Cardiac muscle cell (in vitro differentiated cells and primary cell): ENCODE measurements around the gene TRIM44. TPM values are rescaled to one million over a fixed set of nuclear protein-coding genes. Genes with fewer than 3 reads are reported as not detected.

Source experiments
- DNase-seq, 2 donors: peaks; one replicate each; pipeline versions ENCODE4 v3.0.0 to v3.0.0-alpha.2; 2010 to 2017; ENCODE audit warnings: low read depth in 1 of 2, low spot score in 1 of 2
- H3K27ac ChIP-seq: fragments of 200-600 bp; sonication (generic); 2 replicates; pipeline ENCODE4 v1.5.1; 2016
- H3K27me3 ChIP-seq: fragments of 200-600 bp; sonication (generic); 2 replicates; pipeline ENCODE4 v1.6.0; 2016; ENCODE audit warnings: control low read depth
- H3K36me3 ChIP-seq: fragments of 200-600 bp; sonication (generic); 2 replicates; pipeline ENCODE4 v1.5.1; 2016; ENCODE audit warnings: control low read depth
- H3K4me1 ChIP-seq: fragments of 200-600 bp; sonication (generic); 2 replicates; pipeline ENCODE4 v1.8.1; 2017; ENCODE audit warnings: low read depth, mild to moderate bottlenecking, mixed run types
- H3K4me3 ChIP-seq: fragments of 200-600 bp; sonication (generic); 2 replicates; pipeline ENCODE4 v1.5.1; 2016; ENCODE audit warnings: mild to moderate bottlenecking
- H3K9me3 ChIP-seq: fragments of 200-600 bp; sonication (generic); 2 replicates; pipeline ENCODE4 v1.5.1; 2017; ENCODE audit warnings: low read depth, mild to moderate bottlenecking, control low read depth
- CTCF ChIP-seq: IDR thresholded peaks from 2 replicates; pipeline ENCODE4 v1.5.1; 2012; ENCODE audit warnings: low read depth, mild to moderate bottlenecking, low read length
- polyA plus RNA-seq: library from polyadenylated mRNA; unstranded; fragments of >200 nt; fragmentation: Nextera tagmentation; extraction: Ambion mirVana; gene quantifications from 2 replicates; pipeline ENCODE4 v1.2.1, GENCODE V29; 2016
- total RNA-seq: library from RNA; depleted of rRNA; stranded (reverse); fragments of >200 nt; gene quantifications from 2 replicates; pipeline ENCODE4 v1.2.3, GENCODE V29; 2016

Gene TRIM44
- total and polyA plus RNA-seq, 2 experiments from 2014 or later = 19.2 to 45.7 TPM

- TF ChIP-seq CTCF = no peak
- no peaks in the 10 kb centered on the region for H3K9me3 ChIP-seq
- H3K27ac ChIP-seq = no peak overlapping the region
- H3K4me3 ChIP-seq = no peak overlapping the region
- H3K36me3 ChIP-seq = peaks cover 4% of the 10 kb centered on the region
- no peaks in the 10 kb centered on the region for H3K27me3 ChIP-seq
- no peaks in the 10 kb centered on the region for H3K4me1 ChIP-seq
- no peak for DNase-seq
These were observed 60.9 kb downstream of the TRIM44 start for GRCh38 chr11:35723493-35723892.

GRCh38 chr11:35723913-35724312 lies 61.3 kb downstream of the TRIM44 start:
- Histone ChIP-seq H3K27me3 (no peaks in the 10 kb centered on the region), H3K4me1 (no peaks in the 10 kb centered on the region), H3K27ac (no peak overlapping the region), H3K36me3 (peaks cover 4% of the 10 kb centered on the region), H3K9me3 (no peaks in the 10 kb centered on the region), H3K4me3 (no peak overlapping the region)
- peak in 1 of 2 donors; percentile 23 for DNase-seq
- no peak for TF ChIP-seq CTCF

GRCh38 chr11:35725885-35726284 lies 63.3 kb downstream of the TRIM44 start:
- no peak for TF ChIP-seq CTCF
- no peaks in the 10 kb centered on the region for H3K27me3 ChIP-seq
- peak in 1 of 2 donors; percentile 54 for DNase-seq

GRCh38 chr11:35727140-35727539 lies 64.6 kb downstream of the TRIM44 start:
- H3K27ac ChIP-seq = no peak overlapping the region
- no peaks in the 10 kb centered on the region for H3K9me3 ChIP-seq
- DNase-seq = no peak
- no peak overlapping the region for H3K4me3 ChIP-seq
- TF ChIP-seq CTCF = no peak
- H3K36me3 ChIP-seq = peaks cover 4% of the 10 kb centered on the region
- no peaks in the 10 kb centered on the region for H3K27me3 ChIP-seq
- no peaks in the 10 kb centered on the region for H3K4me1 ChIP-seq

More at GRCh38 chr11:35725885-35726284, 63.3 kb downstream of the TRIM44 start:
- H3K4me1 ChIP-seq = no peaks in the 10 kb centered on the region
- no peak overlapping the region for H3K4me3 ChIP-seq
- H3K27ac ChIP-seq = no peak overlapping the region
- H3K36me3 ChIP-seq = peaks cover 4% of the 10 kb centered on the region
- no peaks in the 10 kb centered on the region for H3K9me3 ChIP-seq

GRCh38 chr11:35730254-35730653 lies 67.7 kb downstream of the TRIM44 start:
- TF ChIP-seq CTCF = no peak
- no peak overlapping the region for H3K27ac ChIP-seq
- H3K4me1 ChIP-seq = no peaks in the 10 kb centered on the region
- DNase-seq = no peak
- H3K27me3 ChIP-seq = no peaks in the 10 kb centered on the region
- peaks cover 4% of the 10 kb centered on the region for H3K36me3 ChIP-seq
- no peaks in the 10 kb centered on the region for H3K9me3 ChIP-seq
- H3K4me3 ChIP-seq = no peak overlapping the region
